Aorta (tissue), 5 donors: ENCODE measurements around the gene SCCPDH. TPM values are rescaled to one million over a fixed set of nuclear protein-coding genes. Genes with fewer than 3 reads are reported as not detected.

ENCODE experiments used
- ATAC-seq: fragments of 200-7000 bp; cut with Tn5 transposase; one replicate; pipeline ENCODE4 v1.9.1; 2022; ENCODE audit warnings: moderate library complexity; ENCODE audit not compliant: low FRiP score
- DNase-seq, 2 donors: peaks; one replicate each; pipeline ENCODE4 v3.0.0-alpha.2; 2020
- H3K27ac ChIP-seq, 2 donors: one replicate each; pipeline ENCODE4 v1.5.1; 2013; ENCODE audit warnings: low read length in 2 of 2, mild to moderate bottlenecking in 2 of 2, moderate library complexity in 2 of 2, control low read depth in 1 of 2, inconsistent platforms in 1 of 2, low read depth in 1 of 2
- H3K27me3 ChIP-seq, 2 donors: one replicate each; pipeline ENCODE4 v1.6.1; 2013; ENCODE audit warnings: control low read depth in 1 of 2, low read length in 1 of 2, mild to moderate bottlenecking in 1 of 2, moderate library complexity in 1 of 2; ENCODE audit not compliant: insufficient read depth in 2 of 2, control insufficient read depth in 1 of 2
- H3K36me3 ChIP-seq, 2 donors: one replicate each; pipeline ENCODE4 v1.6.1; 2013; ENCODE audit warnings: control low read depth in 1 of 2, low read length in 1 of 2, mild to moderate bottlenecking in 1 of 2; ENCODE audit not compliant: insufficient read depth in 2 of 2, control insufficient read depth in 1 of 2
- H3K4me1 ChIP-seq, 2 donors: one replicate each; pipeline ENCODE4 v1.6.1; 2013; ENCODE audit warnings: low read length in 2 of 2, control low read depth in 1 of 2, mild to moderate bottlenecking in 1 of 2, moderate library complexity in 1 of 2; ENCODE audit not compliant: insufficient read depth in 2 of 2, control insufficient read depth in 1 of 2
- H3K4me3 ChIP-seq, 2 donors: one replicate each; pipeline ENCODE4 v1.5.1; 2013; ENCODE audit warnings: low read length in 2 of 2, control low read depth in 1 of 2, mild to moderate bottlenecking in 1 of 2
- H3K9me3 ChIP-seq: one replicate; pipeline ENCODE4 v1.6.1; 2013; ENCODE audit warnings: mild to moderate bottlenecking, low read length; ENCODE audit not compliant: control insufficient read depth
- WGBS, 2 donors: extraction: QIAGEN DNeasy Blood & Tissue Kit; methylation state at CpG; one replicate each; pipeline ENCODE4 v1.1.7; 2013; 5-methylcytosine and 5-hydroxymethylcytosine counted together
- intact Hi-C, 2 donors: fragments of 100-400 bp; cut with DNase I; formaldehyde crosslinking; loops; one replicate each; pipeline versions ENCODE4 v1.14.2 to v1.15.0; 2022
- long read RNA-seq, 2 donors: library from polyadenylated mRNA; unstranded; transcript quantifications; one replicate each; pipeline ENCODE4 v2.0.0, GENCODE V29; 2020 to 2021
- polyA plus RNA-seq, 2 donors: library from polyadenylated mRNA; stranded (reverse); fragments of 200-250 nt; gene quantifications; one replicate each; pipeline ENCODE4 v1.2.3, GENCODE V29; 2013
- total RNA-seq, 2 donors: library from RNA; stranded (reverse); fragmentation: NEBNext Ultra II Directional; extraction: Animal tissue kit (Norgen Biotek cat#: 25700); gene quantifications; one replicate each; pipeline ENCODE4 v1.2.1, GENCODE V29; 2021
- donor health status: healthy with polysubstance abuse.
- donor health status: Bipolar disorder and iron deficiency.
- donor health status: DM: no; HTN: no; CAD: no.
- donor health status: DM: no; HTN: no; CAD: no.
- donor health status: DM: yes; HTN: yes; CAD: no.

The SCCPDH gene
- total RNA-seq (10 to 100 TPM; 19.4 to 24.8 TPM), polyA plus RNA-seq (10 to 100 TPM; 16.6 to 17.3 TPM)
- long read RNA-seq, donor 1, transcript SCCPDH-201 (12 exons, 2,503 nt), result major isoform, 186 of 205 reads
- long read RNA-seq, donor 1, partial matches to known transcripts, result 5 of 205 reads
- long read RNA-seq, donor 1, other reads (novel, unspliced or antisense), result 14 of 205 reads
- long read RNA-seq, donor 2, transcript SCCPDH-201 (12 exons, 2,503 nt), result major isoform, 30 of 33 reads
- long read RNA-seq, donor 2, partial matches to known transcripts, result 1 of 33 reads
- long read RNA-seq, donor 2, other reads (novel, unspliced or antisense), result 2 of 33 reads

GRCh38 chr1:246724016-246724730 is at the start of gene SCCPDH:
Gene SCCPDH, plus strand, starts transcription at chr1:246724409. Its CDS starts 14 bp downstream, at chr1:246724423.
- no peaks in the 10 kb centered on the region for H3K4me1 ChIP-seq
- H3K27me3 ChIP-seq, result no peaks in the 10 kb centered on the region
- peak; percentile 88 to 91 for DNase-seq
- peak within 1 kb of the TSS; percentile 65 to 83 for H3K4me3 ChIP-seq
- peaks cover 0 to 4% of the 10 kb centered on the region in 2 donors for H3K36me3 ChIP-seq
- H3K9me3 ChIP-seq, result peaks cover 2% of the 10 kb centered on the region
- 1% methylated on average over 57 to 89 of the region's 89 CpGs for WGBS, 2 donors
- intact Hi-C loops, result no loop called here
- ATAC-seq, result peak; percentile 95
- peak within 1 kb of the TSS in 1 of 2 donors; percentile 4 for H3K27ac ChIP-seq

- H3K27ac ChIP-seq, result no peak overlapping the region
- H3K4me3 ChIP-seq, result no peak overlapping the region
- no peaks in the 10 kb centered on the region for H3K27me3 ChIP-seq
- H3K36me3 ChIP-seq, result no peaks in the 10 kb centered on the region
- no peaks in the 10 kb centered on the region for H3K4me1 ChIP-seq
- 32 to 40% methylated on average over 2 of the region's 2 CpGs for WGBS, 2 donors
- no peak for ATAC-seq
- DNase-seq, result no peak
- intact Hi-C loops, result no loop called here
- H3K9me3 ChIP-seq, result no peaks in the 10 kb centered on the region
These were observed 46.4 kb upstream of the SCCPDH start for GRCh38 chr1:246677842-246678241.

- intact Hi-C loops, result no loop called here
- ATAC-seq (no peak), DNase-seq (no peak)
- WGBS, 2 donors, result 73 to 76% methylated on average over 18 of the region's 18 CpGs
- H3K36me3 ChIP-seq, result no peaks in the 10 kb centered on the region
- H3K27me3 ChIP-seq, result no peaks in the 10 kb centered on the region
- no peaks in the 10 kb centered on the region for H3K4me1 ChIP-seq
- no peak overlapping the region for H3K4me3 ChIP-seq
- no peak overlapping the region for H3K27ac ChIP-seq
- H3K9me3 ChIP-seq, result no peaks in the 10 kb centered on the region
These were observed 45.1 kb upstream of the SCCPDH start for GRCh38 chr1:246678816-246679793.

- no peak overlapping the region for H3K27ac ChIP-seq
- no peak overlapping the region for H3K4me3 ChIP-seq
- no peaks in the 10 kb centered on the region for H3K4me1 ChIP-seq
- WGBS, 2 donors, result 35 to 49% methylated on average over 1 of the region's 1 CpG
- H3K36me3 ChIP-seq, result no peaks in the 10 kb centered on the region
- H3K27me3 ChIP-seq, result no peaks in the 10 kb centered on the region
- DNase-seq (no peak), ATAC-seq (no peak)
- H3K9me3 ChIP-seq, result no peaks in the 10 kb centered on the region
- intact Hi-C loops, result no loop called here
These were observed 44.4 kb upstream of the SCCPDH start for GRCh38 chr1:246679794-246680177.

GRCh38 chr1:246680190-246680589 is 44.0 kb upstream of the SCCPDH start:
- DNase-seq, result no peak

GRCh38 chr1:246680696-246681130 is 43.5 kb upstream of the SCCPDH start:
- 77 to 80% methylated on average over 10 of the region's 10 CpGs for WGBS, 2 donors
- no peak for DNase-seq
- Histone ChIP-seq H3K27ac (no peak overlapping the region), H3K4me3 (no peak overlapping the region), H3K9me3 (no peaks in the 10 kb centered on the region), H3K36me3 (no peaks in the 10 kb centered on the region), H3K27me3 (no peaks in the 10 kb centered on the region), H3K4me1 (no peaks in the 10 kb centered on the region)
- ATAC-seq, result no peak
- intact Hi-C loops, result no loop called here

More at GRCh38 chr1:246680190-246680589, 44.0 kb upstream of the SCCPDH start:
- H3K36me3 ChIP-seq, result no peaks in the 10 kb centered on the region
- H3K27me3 ChIP-seq, result no peaks in the 10 kb centered on the region
- H3K9me3 ChIP-seq, result no peaks in the 10 kb centered on the region
- intact Hi-C loops, result no loop called here
- H3K4me1 ChIP-seq, result no peaks in the 10 kb centered on the region
- no peak overlapping the region for H3K27ac ChIP-seq
- ATAC-seq, result no peak
- H3K4me3 ChIP-seq, result no peak overlapping the region
- 37 to 47% methylated on average over 8 of the region's 8 CpGs for WGBS, 2 donors

GRCh38 chr1:246681900-246682895 is 42.0 kb upstream of the SCCPDH start:
- Histone ChIP-seq H3K27ac (no peak overlapping the region), H3K27me3 (no peaks in the 10 kb centered on the region), H3K4me3 (no peak overlapping the region), H3K36me3 (no peaks in the 10 kb centered on the region), H3K9me3 (no peaks in the 10 kb centered on the region), H3K4me1 (no peaks in the 10 kb centered on the region)
- ATAC-seq (peak; percentile 40), DNase-seq (no peak)
- intact Hi-C loops, result no loop called here
- 69 to 74% methylated on average over 15 of the region's 15 CpGs for WGBS, 2 donors
